HL-60 (cell line): Measurements from ENCODE around the gene DNAJC15.

Experiments
- CTCF ChIP-seq: IDR thresholded peaks from one replicate; pipeline ENCODE4 v1.5.1; 2011; ENCODE audit warnings: low read length, control low read depth, inconsistent platforms; ENCODE audit not compliant: insufficient read depth
- POLR2AphosphoS5 ChIP-seq: IDR thresholded peaks from 2 replicates; pipeline ENCODE4 v1.6.1; 2012; ENCODE audit warnings: low read depth
- REST ChIP-seq: IDR thresholded peaks from 2 replicates; pipeline ENCODE4 v1.6.1; 2012; ENCODE audit warnings: low read depth; ENCODE audit not compliant: insufficient replicate concordance

- TF ChIP-seq CTCF (no peak), POLR2AphosphoS5 (no peak), REST (no peak)
Observed at GRCh38 chr13:43058831-43059230, 35.4 kb downstream of the DNAJC15 start.
